B cell (primary cell): ENCODE results near the gene HTRA1. TPM values are rescaled to one million over a fixed set of nuclear protein-coding genes. Genes with fewer than 3 reads are reported as not detected.

Experiments
- ATAC-seq: fragments of 200-7000 bp; cut with Tn5 transposase; one replicate; pipeline ENCODE4 v1.10.0; 2021; ENCODE audit warnings: low read depth, mild to moderate bottlenecking, moderate number of reproducible peaks, moderate library complexity
- CTCF ChIA-PET: fragments of 350-600 bp; sonication (Branson Sonifier 250); formaldehyde crosslinking; loops from one replicate; lab custom pipeline; 2021; ENCODE audit warnings: antibody characterized with exemption, inconsistent platforms; lab: Charles Lee
- POLR2A ChIA-PET: fragments of 350-600 bp; sonication (Branson Sonifier 250); formaldehyde crosslinking; loops from one replicate; lab custom pipeline; 2021; ENCODE audit warnings: antibody characterized with exemption; lab: Charles Lee
- DNase-seq: peaks from one replicate; pipeline ENCODE4 v3.0.0; 2013
- H2AFZ ChIP-seq: 2 replicates; pipeline ENCODE4 v1.6.1; 2012; ENCODE audit warnings: mild to moderate bottlenecking, low read depth, low read length; ENCODE audit not compliant: insufficient read depth, poor library complexity, severe bottlenecking
- H3K27ac ChIP-seq, 2 donors: 1 replicate in 1 of 2; 2 replicates in 1 of 2; pipeline ENCODE4 v1.5.1; 2012 to 2013; ENCODE audit warnings: low read length in 2 of 2, mild to moderate bottlenecking in 2 of 2, moderate library complexity in 1 of 2
- H3K27me3 ChIP-seq, 4 experiments: fragments of 200-600 bp in 1 of 4; sonication (generic) in 1 of 4; replicated peaks in 1 of 4; 1 replicate in 2 of 4; 2 replicates in 2 of 4; pipeline versions ENCODE4 v1.6.1 to v1.7.0; 2013 to 2016; ENCODE audit warnings: low read length in 3 of 4, mild to moderate bottlenecking in 2 of 4, mixed read lengths in 1 of 4, moderate library complexity in 1 of 4; ENCODE audit not compliant: insufficient read depth in 4 of 4, control insufficient read depth in 3 of 4; ENCODE audit errors: control extremely low read depth in 1 of 4
- H3K36me3 ChIP-seq, 2 experiments: replicated peaks in 1 of 2; 1 replicate in 1 of 2; 2 replicates in 1 of 2; pipeline versions ENCODE4 v1.6.1 to v1.7.1; 2013; ENCODE audit warnings: low read length in 1 of 2; ENCODE audit not compliant: insufficient read depth in 2 of 2, control insufficient read depth in 1 of 2; ENCODE audit errors: control extremely low read depth in 1 of 2, extremely low read depth in 1 of 2
- H3K4me1 ChIP-seq, 2 donors: fragments of 200-600 bp in 1 of 2; sonication (generic) in 1 of 2; 1 replicate in 1 of 2; 2 replicates in 1 of 2; pipeline versions ENCODE4 v1.5.1 to v1.6.1; 2013 to 2017; ENCODE audit warnings: low read length in 2 of 2; ENCODE audit not compliant: control insufficient read depth in 2 of 2, insufficient read depth in 2 of 2
- H3K4me2 ChIP-seq: replicated peaks from 2 replicates; pipeline ENCODE3; 2012; ENCODE audit warnings: mild to moderate bottlenecking, low read depth, low read length; ENCODE audit not compliant: poor library complexity, severe bottlenecking
- H3K4me3 ChIP-seq, 5 experiments: fragments of 200-600 bp in 1 of 5; sonication (generic) in 1 of 5; 1 replicate in 3 of 5; 2 replicates in 2 of 5; pipeline versions ENCODE4 v1.5.1 to v1.7.0; 2011 to 2016; ENCODE audit warnings: low read length in 4 of 5, mild to moderate bottlenecking in 4 of 5, low read depth in 2 of 5, control low read depth in 1 of 5, moderate library complexity in 1 of 5; ENCODE audit not compliant: insufficient read depth in 1 of 5; ENCODE audit errors: control extremely low read depth in 1 of 5, extremely low read depth in 1 of 5
- H3K79me2 ChIP-seq: fragments of 200-600 bp; sonication (generic); one replicate; pipeline ENCODE4 v1.6.0; 2016; ENCODE audit warnings: low read length; ENCODE audit not compliant: control insufficient read depth, insufficient read depth
- H3K9ac ChIP-seq: fragments of 200-600 bp; sonication (generic); 2 replicates; pipeline ENCODE4 v1.6.1; 2017; ENCODE audit warnings: mild to moderate bottlenecking, low read length, moderate library complexity
- H3K9me3 ChIP-seq, 3 donors: one replicate each; pipeline versions ENCODE4 v1.6.1 to v1.7.1; 2013; ENCODE audit warnings: low read length in 2 of 3; ENCODE audit not compliant: control insufficient read depth in 2 of 3, insufficient read depth in 1 of 3; ENCODE audit errors: control extremely low read depth in 1 of 3
- H4K20me1 ChIP-seq: 2 replicates; pipeline ENCODE4 v1.6.0; 2012; ENCODE audit warnings: mild to moderate bottlenecking, low read length; ENCODE audit not compliant: insufficient read depth, control insufficient read depth, poor library complexity, severe bottlenecking
- H3K27ac Mint-ChIP-seq: one replicate; pipeline ENCODE4 v1.8.0; 2021; ENCODE audit warnings: mixed read lengths
- H3K27me3 Mint-ChIP-seq: one replicate; pipeline ENCODE4 v1.8.0; 2021; ENCODE audit warnings: mixed read lengths
- H3K4me1 Mint-ChIP-seq: one replicate; pipeline ENCODE4 v1.8.0; 2021; ENCODE audit warnings: mixed read lengths
- H3K4me3 Mint-ChIP-seq: one replicate; pipeline ENCODE4 v1.8.0; 2021; ENCODE audit warnings: mixed read lengths
- H3K9me3 Mint-ChIP-seq: one replicate; pipeline ENCODE4 v1.8.0; 2022; ENCODE audit warnings: mixed read lengths; ENCODE audit not compliant: insufficient read depth
- CTCF ChIP-seq: fragments of 200-600 bp; IDR thresholded peaks from one replicate; pipeline ENCODE4 v1.8.0; 2022; ENCODE audit warnings: antibody characterized with exemption, mild to moderate bottlenecking
- EZH2 ChIP-seq: IDR thresholded peaks from 2 replicates; pipeline ENCODE4 v1.6.1; 2012; ENCODE audit warnings: borderline replicate concordance, low read depth, mild to moderate bottlenecking, moderate library complexity, low read length; ENCODE audit not compliant: insufficient read depth, poor library complexity, severe bottlenecking
- WGBS: methylation state at CpG from one replicate; pipeline ENCODE4 v1.1.5; 2013; ENCODE audit warnings: missing lambda C conversion rate; ENCODE audit not compliant: insufficient coverage; 5-methylcytosine and 5-hydroxymethylcytosine counted together
- intact Hi-C: fragments of 100-400 bp; cut with micrococcal nuclease; formaldehyde crosslinking; loops from one replicate; pipeline ENCODE4 v1.10.0; 2022
- polyA plus RNA-seq: library from polyadenylated mRNA; depleted of rRNA; stranded (reverse); fragments of >200 nt; gene quantifications from 2 replicates; pipeline ENCODE4 v1.2.3, GENCODE V29; 2012
- total RNA-seq, 2 donors: library from RNA; stranded (reverse); fragments of 120-200 nt in 1 of 2; gene quantifications; 1 replicate in 1 of 2; 2 replicates in 1 of 2; pipeline versions ENCODE4 v1.2.3 to v1.2.4, GENCODE V29; 2013 to 2022

The HTRA1 gene
- total and polyA plus RNA-seq, 2 donors (not counting 1 experiment from before 2014, with no cell fraction given), result not detected

DNA sequence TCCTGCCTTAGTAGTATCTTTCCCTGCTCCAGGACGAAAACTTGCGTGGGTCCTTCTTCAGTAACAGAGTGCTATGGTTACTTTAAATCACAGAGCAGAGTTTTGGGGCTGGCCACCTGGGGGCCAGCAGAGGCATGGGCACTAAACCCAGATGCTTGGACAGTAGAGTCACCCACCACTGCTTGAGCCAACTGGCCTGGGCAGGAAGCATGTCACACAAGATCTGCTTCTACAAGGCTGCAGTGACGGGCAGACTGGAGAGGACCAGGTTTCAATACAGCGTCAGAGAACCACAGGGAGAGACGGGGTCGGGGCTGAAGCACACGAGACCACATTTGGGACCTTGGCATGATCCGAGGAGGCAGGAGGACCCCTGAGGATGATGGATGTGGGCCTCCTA lies 84.9 kb downstream of the HTRA1 start:
- no peak overlapping the region for H3K4me3 Mint-ChIP-seq
- no peak overlapping the region for H3K27ac Mint-ChIP-seq
- ChIA-PET POLR2A (no interaction called here), CTCF (no interaction called here)
- no peaks in the 10 kb centered on the region for H3K9me3 ChIP-seq
- intact Hi-C loops, result no loop called here
- H3K36me3 ChIP-seq, result no peaks in the 10 kb centered on the region
- ATAC-seq (no peak), DNase-seq (no peak)
- no peak overlapping the region for H3K4me3 ChIP-seq
- no peak overlapping the region for H3K9ac ChIP-seq
- H3K4me1 ChIP-seq, result no peaks in the 10 kb centered on the region
- no peaks in the 10 kb centered on the region for H3K9me3 Mint-ChIP-seq
- H3K27me3 ChIP-seq, result no peaks in the 10 kb centered on the region
- no peaks in the 10 kb centered on the region for H3K79me2 ChIP-seq
- peaks cover 25% of the 10 kb centered on the region for H3K27me3 Mint-ChIP-seq
- no peaks in the 10 kb centered on the region for H4K20me1 ChIP-seq
- no peak overlapping the region for H3K4me2 ChIP-seq
- WGBS, result 100% methylated on average over 4 of the region's 8 CpGs
- H2AFZ ChIP-seq, result no peak overlapping the region
- no peak overlapping the region for H3K27ac ChIP-seq
- H3K4me1 Mint-ChIP-seq, result peaks cover 2% of the 10 kb centered on the region
- TF ChIP-seq EZH2, result no peak
- TF ChIP-seq CTCF, result no peak

DNA sequence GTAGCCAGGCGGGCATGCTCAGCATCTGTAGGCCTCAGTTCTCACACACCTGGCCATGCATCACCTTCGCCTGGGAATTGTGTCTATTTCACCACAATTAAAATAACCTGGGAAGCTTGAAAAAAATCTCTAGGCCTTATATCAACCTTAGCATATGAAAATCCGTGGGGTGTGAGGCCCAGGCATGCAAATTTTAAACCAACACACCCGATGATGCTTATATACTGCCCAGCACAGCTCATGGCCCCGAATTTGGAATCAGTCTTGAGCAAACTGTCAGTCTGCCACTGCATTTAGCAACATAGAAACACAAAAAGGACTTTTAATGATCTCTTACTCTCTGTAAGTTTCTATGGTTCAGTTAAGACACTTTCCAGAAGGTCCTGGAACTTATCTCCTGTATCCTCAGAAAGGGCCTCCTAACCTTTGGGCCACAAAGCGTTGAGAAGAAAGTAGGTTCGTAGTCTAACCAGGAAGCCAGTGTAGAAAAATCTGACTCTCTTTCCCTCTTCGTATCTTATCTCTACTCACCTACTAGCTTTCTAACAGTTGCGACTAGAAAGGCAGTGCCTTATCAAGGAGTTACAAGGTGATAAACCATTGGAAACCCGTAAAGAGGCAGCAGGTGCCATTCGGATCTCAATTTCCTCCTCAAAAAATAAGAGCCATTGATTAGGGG lies 87.2 kb downstream of the HTRA1 start:
- no peak for ATAC-seq
- Mint-ChIP-seq H3K4me3 (no peak overlapping the region), H3K27me3 (peaks cover 18% of the 10 kb centered on the region), H3K27ac (no peak overlapping the region), H3K9me3 (no peaks in the 10 kb centered on the region), H3K4me1 (no peaks in the 10 kb centered on the region)
- Histone ChIP-seq H3K9me3 (no peaks in the 10 kb centered on the region), H3K4me3 (no peak overlapping the region), H3K79me2 (no peaks in the 10 kb centered on the region), H2AFZ (no peak overlapping the region), H3K4me1 (no peaks in the 10 kb centered on the region), H3K9ac (no peak overlapping the region), H4K20me1 (no peaks in the 10 kb centered on the region), H3K27me3 (no peaks in the 10 kb centered on the region), H3K27ac (no peak overlapping the region), H3K36me3 (no peaks in the 10 kb centered on the region), H3K4me2 (no peak overlapping the region)
- 75% methylated on average over 8 of the region's 11 CpGs for WGBS
- TF ChIP-seq EZH2 (no peak), CTCF (no peak)
- no peak for DNase-seq
- CTCF ChIA-PET, result interaction anchor here (0.6 kb wide), 1 partner anchor 250 kb away, joined by 3 read pairs; no protein-coding TSS in a partner anchor
- intact Hi-C loops, result no loop called here
- POLR2A ChIA-PET, result no interaction called here
